BE2C (cell line): ENCODE measurements around the gene VPS37C.

Source experiments
- DNase-seq: peaks from one replicate; pipeline ENCODE4 v3.0.0-alpha.2; 2020
- H3K27me3 ChIP-seq: fragments of 250-450 bp; sonication (Bioruptor Pico); 2 replicates; pipeline ENCODE4 v1.5.1; 2020; ENCODE audit warnings: mild to moderate bottlenecking
- H3K36me3 ChIP-seq: fragments of 250-450 bp; sonication (Bioruptor Pico); 2 replicates; pipeline ENCODE4 v1.5.1; 2020; ENCODE audit warnings: mild to moderate bottlenecking
- H3K4me1 ChIP-seq: fragments of 250-450 bp; sonication (Bioruptor Pico); 2 replicates; pipeline ENCODE4 v1.5.1; 2020
- H3K4me3 ChIP-seq: 2 replicates; pipeline ENCODE4 v1.5.1; 2011; ENCODE audit warnings: low read depth, low read length
- H3K9me3 ChIP-seq: fragments of 250-450 bp; sonication (Bioruptor Pico); 2 replicates; pipeline ENCODE4 v1.5.1; 2020
- TF ChIP-seq, protein P1 (sequence below): IDR thresholded peaks from 2 replicates; pipeline ENCODE4 v1.5.1; 2012; ENCODE audit warnings: mild to moderate bottlenecking, low read depth, low read length

The VPS37C gene

DNA sequence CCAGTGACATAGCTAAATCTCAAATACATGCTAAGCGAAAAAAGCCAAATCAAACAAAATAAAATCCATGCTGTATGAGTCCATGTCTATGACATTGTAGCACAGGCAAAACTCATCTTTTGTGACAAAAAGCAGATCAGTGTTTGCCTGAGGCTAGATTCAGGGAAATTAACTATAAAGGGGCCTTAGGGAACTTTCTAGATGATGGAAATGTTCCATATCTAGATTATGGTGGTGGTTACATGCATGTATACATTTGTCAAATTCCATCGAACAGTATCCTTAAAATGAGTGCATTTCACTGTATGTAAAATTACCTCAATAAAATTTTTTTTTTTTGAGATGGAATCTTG is 44.1 kb downstream of the VPS37C start:
- no peak for DNase-seq

DNA sequence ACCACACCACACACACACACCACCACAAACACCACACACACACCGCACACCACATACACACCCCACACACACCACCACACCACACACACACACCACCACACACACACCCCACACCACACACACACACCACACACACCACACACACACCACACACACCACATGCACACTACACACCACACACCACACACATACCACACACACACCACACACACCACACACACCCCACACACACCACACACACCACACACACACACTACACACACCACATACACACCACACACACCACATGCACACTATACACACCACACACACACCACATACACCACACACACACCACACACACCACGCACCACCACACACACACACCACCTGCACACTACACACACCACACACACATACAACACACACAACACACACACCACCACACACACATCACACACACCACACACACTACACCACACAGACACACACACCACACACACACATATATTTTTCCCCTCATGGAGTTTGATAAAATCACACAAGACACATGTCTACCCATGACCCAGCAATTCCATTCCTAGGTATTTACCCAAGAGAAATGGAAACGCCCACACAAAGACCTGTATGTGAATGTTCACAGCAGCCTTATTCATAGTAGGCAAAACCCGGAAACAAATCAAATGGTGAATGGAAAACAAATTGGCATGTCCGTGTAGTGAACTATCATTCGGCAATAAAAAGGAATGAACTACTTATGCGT is 44.6 kb downstream of the VPS37C start:
- TF ChIP-seq, protein P1, sequence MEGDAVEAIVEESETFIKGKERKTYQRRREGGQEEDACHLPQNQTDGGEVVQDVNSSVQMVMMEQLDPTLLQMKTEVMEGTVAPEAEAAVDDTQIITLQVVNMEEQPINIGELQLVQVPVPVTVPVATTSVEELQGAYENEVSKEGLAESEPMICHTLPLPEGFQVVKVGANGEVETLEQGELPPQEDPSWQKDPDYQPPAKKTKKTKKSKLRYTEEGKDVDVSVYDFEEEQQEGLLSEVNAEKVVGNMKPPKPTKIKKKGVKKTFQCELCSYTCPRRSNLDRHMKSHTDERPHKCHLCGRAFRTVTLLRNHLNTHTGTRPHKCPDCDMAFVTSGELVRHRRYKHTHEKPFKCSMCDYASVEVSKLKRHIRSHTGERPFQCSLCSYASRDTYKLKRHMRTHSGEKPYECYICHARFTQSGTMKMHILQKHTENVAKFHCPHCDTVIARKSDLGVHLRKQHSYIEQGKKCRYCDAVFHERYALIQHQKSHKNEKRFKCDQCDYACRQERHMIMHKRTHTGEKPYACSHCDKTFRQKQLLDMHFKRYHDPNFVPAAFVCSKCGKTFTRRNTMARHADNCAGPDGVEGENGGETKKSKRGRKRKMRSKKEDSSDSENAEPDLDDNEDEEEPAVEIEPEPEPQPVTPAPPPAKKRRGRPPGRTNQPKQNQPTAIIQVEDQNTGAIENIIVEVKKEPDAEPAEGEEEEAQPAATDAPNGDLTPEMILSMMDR: no peak
- DNase-seq: no peak
- Histone ChIP-seq H3K36me3 (no peaks in the 10 kb centered on the region), H3K9me3 (no peaks in the 10 kb centered on the region), H3K4me3 (no peak overlapping the region), H3K27me3 (no peaks in the 10 kb centered on the region), H3K4me1 (peaks cover 4% of the 10 kb centered on the region)

More for the DNA sequence above, 44.1 kb downstream of the VPS37C start:
- H3K4me1 ChIP-seq: peaks cover 4% of the 10 kb centered on the region
- H3K9me3 ChIP-seq: no peaks in the 10 kb centered on the region
- TF ChIP-seq, protein P1: no peak
- H3K36me3 ChIP-seq: no peaks in the 10 kb centered on the region
- no peaks in the 10 kb centered on the region for H3K27me3 ChIP-seq
- H3K4me3 ChIP-seq: no peak overlapping the region

DNA sequence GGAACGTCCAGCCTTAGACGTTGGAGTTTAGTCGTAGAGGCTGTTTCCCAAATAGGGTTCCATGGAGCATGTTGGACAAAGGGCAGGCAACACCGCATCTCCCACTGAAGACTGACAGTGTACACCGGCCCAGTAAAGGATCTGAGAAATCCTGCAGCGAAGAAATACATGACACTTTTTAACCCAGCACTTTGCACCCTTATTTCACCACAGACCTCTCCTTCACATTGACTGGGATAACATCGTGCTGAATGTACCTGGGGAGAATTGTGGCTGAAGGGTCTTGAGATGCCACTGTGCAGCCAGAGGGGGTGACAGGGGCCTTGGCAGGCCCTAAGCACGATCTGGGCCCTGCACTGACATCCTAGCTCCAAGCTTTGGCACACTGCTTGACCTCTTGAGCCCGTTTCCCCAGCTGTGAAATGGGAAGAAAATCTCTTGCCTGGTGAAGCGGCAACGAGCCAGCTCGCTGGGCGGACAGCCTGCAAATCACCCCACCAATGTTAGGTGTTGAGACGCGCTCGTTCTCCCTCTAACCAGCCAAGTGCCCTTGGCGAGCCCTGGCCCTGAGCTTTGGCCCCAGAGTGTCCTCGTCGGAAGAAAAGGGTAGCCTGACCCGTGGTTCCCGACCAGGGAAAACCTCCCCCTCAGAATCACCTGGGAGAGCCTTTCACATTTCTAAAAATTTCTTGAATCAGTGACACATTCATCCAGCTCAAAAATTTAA is 45.6 kb downstream of the VPS37C start:
- H3K9me3 ChIP-seq: no peaks in the 10 kb centered on the region
- no peak for DNase-seq
- TF ChIP-seq, protein P1: no peak
- no peak overlapping the region for H3K4me3 ChIP-seq
- no peaks in the 10 kb centered on the region for H3K27me3 ChIP-seq
- H3K36me3 ChIP-seq: no peaks in the 10 kb centered on the region
- H3K4me1 ChIP-seq: peaks cover 4% of the 10 kb centered on the region; the same call in 1 of the 2 replicates

DNA sequence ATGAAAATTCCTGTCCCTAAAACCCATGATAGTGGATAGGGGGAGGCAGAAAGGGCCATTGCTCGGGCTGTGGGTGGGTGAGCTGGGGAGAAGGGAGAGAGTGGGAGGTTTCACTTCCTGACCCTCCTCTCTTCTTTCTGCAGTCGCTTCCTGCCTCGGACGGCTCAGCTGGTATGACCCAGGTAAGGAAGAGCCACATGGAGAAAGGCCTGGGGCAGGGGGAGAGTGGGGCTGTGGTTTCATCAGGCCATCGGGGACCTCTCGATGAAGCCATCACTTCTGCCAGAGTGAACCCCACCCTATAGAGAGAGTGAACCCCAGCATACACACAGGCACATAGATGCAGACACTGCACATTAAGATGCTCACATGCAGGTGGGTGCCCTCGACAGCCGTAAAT is 46.3 kb downstream of the VPS37C start:
- Histone ChIP-seq H3K36me3 (no peaks in the 10 kb centered on the region), H3K27me3 (no peaks in the 10 kb centered on the region), H3K9me3 (no peaks in the 10 kb centered on the region), H3K4me1 (no peaks in the 10 kb centered on the region), H3K4me3 (no peak overlapping the region)
- TF ChIP-seq, protein P1: no peak
- DNase-seq: no peak

DNA sequence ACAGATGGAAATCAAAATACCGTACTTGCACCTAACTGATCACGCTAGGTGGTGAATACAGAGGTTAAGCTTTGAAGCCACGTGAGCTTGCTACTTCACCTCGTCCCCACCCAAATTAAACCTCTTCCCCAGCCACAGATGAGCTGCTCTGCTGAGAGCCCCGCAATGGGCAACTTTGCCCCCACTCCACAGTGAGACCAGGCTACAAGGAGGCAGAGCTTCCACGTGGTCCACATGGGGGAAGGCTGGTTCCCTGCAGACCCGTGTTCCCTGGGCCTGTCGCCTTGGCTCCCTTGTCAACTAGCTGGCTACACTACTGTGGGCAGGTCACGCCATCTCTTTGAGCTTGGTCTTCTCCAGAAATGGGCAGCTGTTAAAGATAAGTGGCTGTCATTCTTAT is 48.0 kb downstream of the VPS37C start:
- Histone ChIP-seq H3K4me3 (no peak overlapping the region), H3K4me1 (no peaks in the 10 kb centered on the region), H3K27me3 (no peaks in the 10 kb centered on the region), H3K36me3 (no peaks in the 10 kb centered on the region), H3K9me3 (no peaks in the 10 kb centered on the region)
- TF ChIP-seq, protein P1: no peak
- DNase-seq: no peak

DNA sequence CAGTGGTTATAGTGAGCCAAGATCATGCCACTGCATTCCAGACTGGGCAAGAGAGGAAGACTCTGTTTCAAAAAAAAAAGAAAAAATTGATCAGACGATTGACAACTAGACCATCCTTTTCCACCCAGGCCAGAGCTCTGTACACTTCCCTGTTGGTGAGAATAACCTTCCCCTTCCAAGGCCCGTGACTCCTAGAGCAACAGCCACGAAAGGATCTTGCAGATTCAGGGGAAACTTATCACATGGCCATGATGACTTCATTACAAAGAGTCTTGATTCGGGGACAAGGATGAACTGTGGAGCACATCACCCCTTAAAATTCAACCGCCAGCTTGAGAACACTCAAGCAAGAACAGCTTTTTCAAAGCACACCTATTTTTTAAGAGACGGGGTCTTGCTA is 48.7 kb downstream of the VPS37C start:
- no peak overlapping the region for H3K4me3 ChIP-seq
- no peaks in the 10 kb centered on the region for H3K9me3 ChIP-seq
- H3K4me1 ChIP-seq: no peaks in the 10 kb centered on the region
- DNase-seq: no peak
- H3K27me3 ChIP-seq: no peaks in the 10 kb centered on the region
- TF ChIP-seq, protein P1: no peak
- H3K36me3 ChIP-seq: no peaks in the 10 kb centered on the region
